Neural crest cell (in vitro differentiated cells): Measurements from ENCODE around the gene SLC39A1. TPM values are rescaled to one million over a fixed set of nuclear protein-coding genes. Genes with fewer than 3 reads are reported as not detected.
"Not testable (repeated sequence)": the region's sequence is repeated elsewhere in the genome, so short reads cannot be mapped to it uniquely, and the experiment has no call there.

Experiments used
- DNase-seq: peaks from one replicate; pipeline ENCODE4 v3.0.0; 2021; ENCODE audit warnings: low read depth, mixed read lengths, low spot score
- H3K27ac Mint-ChIP-seq: one replicate; pipeline ENCODE4 v1.8.0; 2021; ENCODE audit warnings: mild to moderate bottlenecking, mixed read lengths; ENCODE audit not compliant: unreplicated experiment
- H3K27me3 Mint-ChIP-seq: 2 replicates; pipeline ENCODE4 v1.8.0; 2021; ENCODE audit warnings: low read depth, mild to moderate bottlenecking, mixed read lengths
- H3K36me3 Mint-ChIP-seq: 2 replicates; pipeline ENCODE4 v1.8.0; 2021; ENCODE audit warnings: low read depth, mild to moderate bottlenecking, mixed read lengths
- H3K4me1 Mint-ChIP-seq: 2 replicates; pipeline ENCODE4 v1.8.0; 2021; ENCODE audit warnings: mixed read lengths
- H3K4me3 Mint-ChIP-seq: one replicate; pipeline ENCODE4 v1.8.0; 2021; ENCODE audit warnings: mild to moderate bottlenecking, mixed read lengths
- H3K9me3 Mint-ChIP-seq: 2 replicates; pipeline ENCODE4 v1.8.0; 2021; ENCODE audit warnings: mixed read lengths
- long read RNA-seq: library from polyadenylated mRNA; unstranded; transcript quantifications from one replicate; pipeline ENCODE4 v2.0.0, GENCODE V29; 2020
- total RNA-seq: library from RNA; stranded (reverse); gene quantifications from 2 replicates; pipeline ENCODE4 v1.2.1, GENCODE V29; 2021
- TF ChIP-seq, protein P1 (sequence below): fragments of 200-600 bp; sonication (generic); conservative IDR thresholded peaks from 2 replicates; pipeline ENCODE4 v1.5.0; 2021; ENCODE audit warnings: antibody characterized with exemption, mild to moderate bottlenecking

Gene SLC39A1, protein sequence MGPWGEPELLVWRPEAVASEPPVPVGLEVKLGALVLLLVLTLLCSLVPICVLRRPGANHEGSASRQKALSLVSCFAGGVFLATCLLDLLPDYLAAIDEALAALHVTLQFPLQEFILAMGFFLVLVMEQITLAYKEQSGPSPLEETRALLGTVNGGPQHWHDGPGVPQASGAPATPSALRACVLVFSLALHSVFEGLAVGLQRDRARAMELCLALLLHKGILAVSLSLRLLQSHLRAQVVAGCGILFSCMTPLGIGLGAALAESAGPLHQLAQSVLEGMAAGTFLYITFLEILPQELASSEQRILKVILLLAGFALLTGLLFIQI
- 107 and 113 TPM in 2 replicates for total RNA-seq
- long read RNA-seq, transcript SLC39A1-204 (3 exons, 2,723 nt): minor isoform, 43 of 213 reads
- long read RNA-seq, transcript SLC39A1-201 (5 exons, 2,427 nt): minor isoform, 7 of 213 reads
- long read RNA-seq, transcript SLC39A1-202 (4 exons, 2,084 nt): major isoform, 146 of 213 reads
- long read RNA-seq, partial matches to known transcripts: 0 of 213 reads
- long read RNA-seq, other reads (novel, unspliced or antisense): 11 of 213 reads

DNA sequence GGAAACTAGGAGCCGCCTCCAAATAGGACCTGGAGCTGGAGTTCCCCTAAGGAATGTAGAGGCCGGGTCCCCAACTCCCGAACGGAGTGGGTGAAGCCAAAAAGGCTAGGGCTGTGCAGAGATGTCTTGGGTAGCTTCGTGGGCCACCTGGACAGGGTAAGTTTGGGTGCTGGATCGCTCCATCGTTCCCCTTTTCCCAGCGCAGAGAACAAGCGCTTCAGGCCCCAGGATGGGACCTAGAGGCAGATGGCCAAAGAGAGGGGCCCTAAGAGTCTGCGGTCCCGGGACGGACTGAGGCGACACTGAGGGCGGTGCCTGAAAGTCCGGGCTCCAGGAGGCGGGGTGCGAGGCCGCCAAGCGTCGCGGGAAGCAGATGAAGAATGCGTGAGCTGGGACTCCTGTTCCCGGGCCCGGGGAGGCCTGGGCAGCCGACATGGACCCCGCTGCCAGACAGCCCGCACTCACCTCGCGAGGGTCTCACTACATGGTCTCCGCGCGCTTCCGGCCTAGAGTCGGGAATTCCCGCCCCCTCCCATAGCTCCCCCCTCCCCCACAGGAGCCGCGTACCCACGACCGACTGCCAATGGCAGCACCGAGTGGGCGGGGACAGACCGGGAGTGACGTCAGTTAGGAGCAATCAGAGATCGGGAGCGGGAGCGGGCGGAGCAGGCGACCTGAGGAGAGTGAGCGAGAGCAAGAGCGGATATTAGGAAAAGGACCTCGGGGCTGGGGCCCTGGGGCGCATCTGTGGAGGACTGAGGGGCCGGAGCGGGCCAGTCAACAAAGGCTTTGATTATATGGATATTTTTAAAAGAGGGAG lies at the start of gene SLC39A1:
SLC39A1 (minus strand) TSS at position 508 of the 820 bp plus-strand sequence. CDS start 822 bp downstream, outside the sequence.
- DNase-seq: peak; percentile 99
- Mint-ChIP-seq H3K36me3 (peaks cover 2% of the 10 kb centered on the region), H3K27me3 (no peaks in the 10 kb centered on the region), H3K27ac (peak within 1 kb of the TSS; percentile 98), H3K4me3 (peak within 1 kb of the TSS; percentile 88), H3K4me1 (peaks cover 76% of the 10 kb centered on the region), H3K9me3 (no peaks in the 10 kb centered on the region)
- TF ChIP-seq, protein P1, sequence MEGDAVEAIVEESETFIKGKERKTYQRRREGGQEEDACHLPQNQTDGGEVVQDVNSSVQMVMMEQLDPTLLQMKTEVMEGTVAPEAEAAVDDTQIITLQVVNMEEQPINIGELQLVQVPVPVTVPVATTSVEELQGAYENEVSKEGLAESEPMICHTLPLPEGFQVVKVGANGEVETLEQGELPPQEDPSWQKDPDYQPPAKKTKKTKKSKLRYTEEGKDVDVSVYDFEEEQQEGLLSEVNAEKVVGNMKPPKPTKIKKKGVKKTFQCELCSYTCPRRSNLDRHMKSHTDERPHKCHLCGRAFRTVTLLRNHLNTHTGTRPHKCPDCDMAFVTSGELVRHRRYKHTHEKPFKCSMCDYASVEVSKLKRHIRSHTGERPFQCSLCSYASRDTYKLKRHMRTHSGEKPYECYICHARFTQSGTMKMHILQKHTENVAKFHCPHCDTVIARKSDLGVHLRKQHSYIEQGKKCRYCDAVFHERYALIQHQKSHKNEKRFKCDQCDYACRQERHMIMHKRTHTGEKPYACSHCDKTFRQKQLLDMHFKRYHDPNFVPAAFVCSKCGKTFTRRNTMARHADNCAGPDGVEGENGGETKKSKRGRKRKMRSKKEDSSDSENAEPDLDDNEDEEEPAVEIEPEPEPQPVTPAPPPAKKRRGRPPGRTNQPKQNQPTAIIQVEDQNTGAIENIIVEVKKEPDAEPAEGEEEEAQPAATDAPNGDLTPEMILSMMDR: no peak

DNA sequence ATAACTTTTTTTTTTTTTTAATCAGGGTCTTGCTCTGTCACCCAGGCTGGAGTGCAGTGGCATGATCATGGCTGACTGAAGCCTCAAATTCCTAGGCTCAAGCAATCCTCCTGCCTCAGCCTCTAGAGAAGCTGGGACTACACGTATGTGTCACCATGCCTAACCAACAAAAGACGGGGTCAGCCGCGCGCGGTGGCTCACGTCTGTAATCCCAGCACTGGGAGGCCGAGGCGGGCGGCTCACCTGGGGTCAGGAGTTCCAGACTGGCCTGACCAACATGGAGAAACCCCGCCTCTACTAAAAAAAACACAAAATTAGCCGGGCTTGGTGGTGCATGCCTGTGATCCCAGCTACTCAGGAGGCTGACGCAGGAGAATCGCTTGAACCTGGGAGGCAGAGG lies 49.2 kb upstream of the SLC39A1 start:
- not testable (repeated sequence) for H3K36me3 Mint-ChIP-seq, H3K27me3 Mint-ChIP-seq, DNase-seq, H3K27ac Mint-ChIP-seq, H3K4me3 Mint-ChIP-seq, H3K4me1 Mint-ChIP-seq, H3K9me3 Mint-ChIP-seq

DNA sequence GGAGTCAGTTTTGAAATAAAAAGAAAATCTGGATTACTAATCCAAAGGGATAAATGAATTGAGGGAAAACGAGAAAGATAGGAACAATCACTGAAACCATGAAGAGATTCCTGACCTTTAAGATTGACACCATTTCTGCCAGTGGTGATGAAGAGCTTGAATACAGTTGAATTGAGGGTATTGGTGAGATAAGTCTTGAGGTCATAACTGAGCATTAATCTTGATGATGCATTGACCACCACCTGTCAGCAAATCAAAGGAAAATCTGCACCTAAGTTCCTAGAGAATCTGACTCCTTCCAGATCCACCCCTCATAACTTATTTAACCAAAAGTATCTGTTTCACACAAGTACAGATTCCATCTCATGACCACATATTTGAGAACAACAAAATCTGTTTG lies 48.8 kb upstream of the SLC39A1 start:
- Mint-ChIP-seq H3K9me3 (no peaks in the 10 kb centered on the region), H3K27ac (no peak overlapping the region), H3K4me1 (no peaks in the 10 kb centered on the region), H3K36me3 (no peaks in the 10 kb centered on the region), H3K4me3 (no peak overlapping the region), H3K27me3 (no peaks in the 10 kb centered on the region)
- no peak for DNase-seq
- TF ChIP-seq, protein P1: no peak

DNA sequence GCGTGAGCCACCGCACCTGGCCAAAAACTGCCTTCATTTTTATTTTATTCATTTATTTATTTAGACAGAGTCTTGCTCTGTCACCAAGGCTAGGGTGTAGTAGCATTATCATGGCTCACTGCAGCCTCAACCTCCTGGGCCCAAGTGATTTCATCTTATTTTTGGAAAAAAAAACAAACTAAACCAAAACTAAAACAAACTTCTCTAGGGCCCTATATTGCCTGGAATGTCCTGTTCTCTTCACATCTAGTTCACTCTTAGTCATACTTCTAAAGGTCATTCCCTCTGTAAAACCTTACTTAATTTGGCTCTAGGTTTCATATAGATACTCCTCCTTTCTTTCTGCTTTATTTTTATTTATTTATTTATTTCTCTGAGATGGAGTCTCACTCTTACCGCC lies 42.8 kb upstream of the SLC39A1 start:
- Mint-ChIP-seq H3K4me1 (no peaks in the 10 kb centered on the region), H3K27me3 (no peaks in the 10 kb centered on the region), H3K27ac (no peak overlapping the region), H3K9me3 (no peaks in the 10 kb centered on the region), H3K36me3 (no peaks in the 10 kb centered on the region), H3K4me3 (no peak overlapping the region)
- DNase-seq: no peak
- TF ChIP-seq, protein P1: no peak

DNA sequence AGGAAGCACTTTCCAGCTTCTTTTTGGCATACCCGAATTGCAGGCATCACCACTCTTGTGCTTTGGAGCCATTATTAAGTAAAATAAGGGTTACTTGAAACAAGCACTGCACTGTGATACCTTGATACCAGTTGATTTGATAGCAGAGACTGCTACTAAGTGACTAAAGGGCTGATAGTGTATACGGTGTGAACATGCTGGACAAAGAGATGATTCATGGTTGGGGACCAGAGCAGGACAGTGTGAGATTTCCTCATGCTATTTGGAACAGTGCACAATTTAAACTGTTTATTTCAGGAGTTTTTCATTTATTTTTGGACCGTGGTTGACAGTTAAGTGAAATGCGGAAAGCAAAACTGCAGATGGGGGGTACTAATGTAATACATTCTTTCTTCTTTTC lies 37.1 kb upstream of the SLC39A1 start:
- Mint-ChIP-seq H3K27ac (no peak overlapping the region), H3K4me1 (peaks cover 2% of the 10 kb centered on the region), H3K4me3 (no peak overlapping the region), H3K9me3 (no peaks in the 10 kb centered on the region), H3K36me3 (peaks cover 4% of the 10 kb centered on the region), H3K27me3 (no peaks in the 10 kb centered on the region)
- no peak for DNase-seq
- TF ChIP-seq, protein P1: no peak

DNA sequence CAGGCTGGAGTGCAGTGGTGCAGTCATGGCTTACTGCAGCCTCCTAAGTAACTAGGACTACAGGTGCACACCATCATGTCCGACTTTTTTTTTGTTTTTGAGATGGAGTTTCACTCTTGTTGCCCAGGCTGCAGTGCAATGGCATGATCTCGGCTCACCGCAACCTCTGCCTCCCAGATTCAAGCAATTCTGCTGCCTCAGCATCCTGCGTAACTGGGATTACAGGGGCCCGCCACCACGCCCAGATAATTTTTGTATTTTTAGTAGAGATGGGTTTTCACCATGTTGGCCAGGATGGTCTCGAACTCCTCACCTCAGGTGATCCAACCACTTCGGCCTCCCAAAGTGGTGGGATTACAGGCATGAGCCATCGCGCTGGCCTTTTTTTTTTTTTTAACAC lies 33.5 kb upstream of the SLC39A1 start:
- peaks cover 14% of the 10 kb centered on the region for H3K36me3 Mint-ChIP-seq

More for the DNA sequence above, 33.5 kb upstream of the SLC39A1 start:
- H3K9me3 Mint-ChIP-seq, DNase-seq, H3K27me3 Mint-ChIP-seq, H3K27ac Mint-ChIP-seq: not testable (repeated sequence)
- Mint-ChIP-seq H3K4me1 (peaks cover 13% of the 10 kb centered on the region), H3K4me3 (peak overlapping the region; percentile 23)
